Measurements from ENCODE around the gene MAPK14.

The MAPK14 gene

GRCh38 chr6:36040958-36041357 lies 13.3 kb downstream of the MAPK14 start:
- Histone ChIP-seq H3K27me3 (ENCODE audit: control insufficient read depth, insufficient read depth, low read length) (no peaks in the 10 kb centered on the region), H3K9ac (ENCODE audit: low read length) (no peak overlapping the region), H3K4me3 (ENCODE audit: low read length) (no peak overlapping the region), H3K36me3 (ENCODE audit: control insufficient read depth, insufficient read depth, low read length) (no peaks in the 10 kb centered on the region), H3K4me1 (ENCODE audit: control insufficient read depth, insufficient read depth, low read length) (peaks cover 17% of the 10 kb centered on the region), H3K27ac (ENCODE audit: low read depth, low read length) (no peak overlapping the region)

GRCh38 chr6:36042618-36043260 lies 15.1 kb downstream of the MAPK14 start:
- Histone ChIP-seq H3K4me1 (ENCODE audit: control insufficient read depth, insufficient read depth, low read length) (peaks cover 22% of the 10 kb centered on the region), H3K9ac (ENCODE audit: low read length) (no peak overlapping the region), H3K27ac (ENCODE audit: low read depth, low read length) (no peak overlapping the region), H3K36me3 (ENCODE audit: control insufficient read depth, insufficient read depth, low read length) (no peaks in the 10 kb centered on the region), H3K4me3 (ENCODE audit: low read length) (no peak overlapping the region), H3K27me3 (ENCODE audit: control insufficient read depth, insufficient read depth, low read length) (no peaks in the 10 kb centered on the region)

GRCh38 chr6:36049582-36049981 lies 22.0 kb downstream of the MAPK14 start:
- Histone ChIP-seq H3K4me3 (ENCODE audit: low read length) (no peak overlapping the region), H3K27ac (ENCODE audit: low read depth, low read length) (no peak overlapping the region), H3K4me1 (ENCODE audit: control insufficient read depth, insufficient read depth, low read length) (peaks cover 25% of the 10 kb centered on the region)

GRCh38 chr6:36050305-36050704 lies 22.7 kb downstream of the MAPK14 start:
- Histone ChIP-seq H3K4me1 (ENCODE audit: control insufficient read depth, insufficient read depth, low read length) (peaks cover 30% of the 10 kb centered on the region), H3K36me3 (ENCODE audit: control insufficient read depth, insufficient read depth, low read length) (peaks cover 3% of the 10 kb centered on the region), H3K9ac (ENCODE audit: low read length) (no peak overlapping the region), H3K27ac (ENCODE audit: low read depth, low read length) (no peak overlapping the region), H3K4me3 (ENCODE audit: low read length) (no peak overlapping the region), H3K27me3 (ENCODE audit: control insufficient read depth, insufficient read depth, low read length) (no peaks in the 10 kb centered on the region)

More at GRCh38 chr6:36049582-36049981, 22.0 kb downstream of the MAPK14 start:
- Histone ChIP-seq H3K9ac (ENCODE audit: low read length) (no peak overlapping the region), H3K27me3 (ENCODE audit: control insufficient read depth, insufficient read depth, low read length) (no peaks in the 10 kb centered on the region), H3K36me3 (ENCODE audit: control insufficient read depth, insufficient read depth, low read length) (peaks cover 3% of the 10 kb centered on the region)

- Histone ChIP-seq H3K27ac (ENCODE audit: low read depth, low read length) (no peak overlapping the region), H3K4me3 (ENCODE audit: low read length) (no peak overlapping the region)
Measured at GRCh38 chr6:36050947-36051710, 23.5 kb downstream of the MAPK14 start.

GRCh38 chr6:36052097-36052496 lies 24.5 kb downstream of the MAPK14 start:
- H3K4me1 ChIP-seq (ENCODE audit: control insufficient read depth, insufficient read depth, low read length), result peaks cover 26% of the 10 kb centered on the region
- H3K4me3 ChIP-seq (ENCODE audit: low read length), result no peak overlapping the region
- no peak overlapping the region for H3K27ac ChIP-seq (ENCODE audit: low read depth, low read length)
- H3K36me3 ChIP-seq (ENCODE audit: control insufficient read depth, insufficient read depth, low read length), result peaks cover 3% of the 10 kb centered on the region
- H3K9ac ChIP-seq (ENCODE audit: low read length), result no peak overlapping the region
- no peaks in the 10 kb centered on the region for H3K27me3 ChIP-seq (ENCODE audit: control insufficient read depth, insufficient read depth, low read length)

More at GRCh38 chr6:36050947-36051710, 23.5 kb downstream of the MAPK14 start:
- Histone ChIP-seq H3K27me3 (ENCODE audit: control insufficient read depth, insufficient read depth, low read length) (no peaks in the 10 kb centered on the region), H3K36me3 (ENCODE audit: control insufficient read depth, insufficient read depth, low read length) (peaks cover 3% of the 10 kb centered on the region), H3K9ac (ENCODE audit: low read length) (no peak overlapping the region), H3K4me1 (ENCODE audit: control insufficient read depth, insufficient read depth, low read length) (peaks cover 30% of the 10 kb centered on the region)

GRCh38 chr6:36053878-36054277 lies 26.3 kb downstream of the MAPK14 start:
- H3K27ac ChIP-seq (ENCODE audit: low read depth, low read length), result no peak overlapping the region
- H3K4me3 ChIP-seq (ENCODE audit: low read length), result no peak overlapping the region
- no peaks in the 10 kb centered on the region for H3K27me3 ChIP-seq (ENCODE audit: control insufficient read depth, insufficient read depth, low read length)
- H3K9ac ChIP-seq (ENCODE audit: low read length), result no peak overlapping the region
- H3K36me3 ChIP-seq (ENCODE audit: control insufficient read depth, insufficient read depth, low read length), result peaks cover 3% of the 10 kb centered on the region
- peaks cover 26% of the 10 kb centered on the region for H3K4me1 ChIP-seq (ENCODE audit: control insufficient read depth, insufficient read depth, low read length)

- Histone ChIP-seq H3K27me3 (ENCODE audit: control insufficient read depth, insufficient read depth, low read length) (no peaks in the 10 kb centered on the region), H3K36me3 (ENCODE audit: control insufficient read depth, insufficient read depth, low read length) (peaks cover 5% of the 10 kb centered on the region), H3K27ac (ENCODE audit: low read depth, low read length) (no peak overlapping the region), H3K4me3 (ENCODE audit: low read length) (no peak overlapping the region), H3K9ac (ENCODE audit: low read length) (no peak overlapping the region), H3K4me1 (ENCODE audit: control insufficient read depth, insufficient read depth, low read length) (peaks cover 26% of the 10 kb centered on the region)
Measured at GRCh38 chr6:36054415-36054814, 26.8 kb downstream of the MAPK14 start.

GRCh38 chr6:36054956-36055355 lies 27.3 kb downstream of the MAPK14 start:
- Histone ChIP-seq H3K27me3 (ENCODE audit: control insufficient read depth, insufficient read depth, low read length) (no peaks in the 10 kb centered on the region), H3K9ac (ENCODE audit: low read length) (no peak overlapping the region), H3K4me3 (ENCODE audit: low read length) (no peak overlapping the region), H3K27ac (ENCODE audit: low read depth, low read length) (no peak overlapping the region), H3K4me1 (ENCODE audit: control insufficient read depth, insufficient read depth, low read length) (peaks cover 26% of the 10 kb centered on the region), H3K36me3 (ENCODE audit: control insufficient read depth, insufficient read depth, low read length) (peaks cover 9% of the 10 kb centered on the region)

GRCh38 chr6:36056178-36056577 lies 28.6 kb downstream of the MAPK14 start:
- no peak overlapping the region for H3K4me3 ChIP-seq (ENCODE audit: low read length)
- no peak overlapping the region for H3K9ac ChIP-seq (ENCODE audit: low read length)
- no peak overlapping the region for H3K27ac ChIP-seq (ENCODE audit: low read depth, low read length)
- peaks cover 9% of the 10 kb centered on the region for H3K36me3 ChIP-seq (ENCODE audit: control insufficient read depth, insufficient read depth, low read length)
- no peaks in the 10 kb centered on the region for H3K27me3 ChIP-seq (ENCODE audit: control insufficient read depth, insufficient read depth, low read length)
- H3K4me1 ChIP-seq (ENCODE audit: control insufficient read depth, insufficient read depth, low read length), result peaks cover 22% of the 10 kb centered on the region

- Histone ChIP-seq H3K27me3 (ENCODE audit: control insufficient read depth, insufficient read depth, low read length) (no peaks in the 10 kb centered on the region), H3K4me3 (ENCODE audit: low read length) (no peak overlapping the region), H3K4me1 (ENCODE audit: control insufficient read depth, insufficient read depth, low read length) (peaks cover 8% of the 10 kb centered on the region), H3K27ac (ENCODE audit: low read depth, low read length) (no peak overlapping the region), H3K9ac (ENCODE audit: low read length) (no peak overlapping the region), H3K36me3 (ENCODE audit: control insufficient read depth, insufficient read depth, low read length) (peaks cover 6% of the 10 kb centered on the region)
Measured at GRCh38 chr6:36061236-36061635, 33.6 kb downstream of the MAPK14 start.

- Histone ChIP-seq H3K27ac (ENCODE audit: low read depth, low read length) (no peak overlapping the region), H3K27me3 (ENCODE audit: control insufficient read depth, insufficient read depth, low read length) (no peaks in the 10 kb centered on the region), H3K4me3 (ENCODE audit: low read length) (no peak overlapping the region), H3K4me1 (ENCODE audit: control insufficient read depth, insufficient read depth, low read length) (peaks cover 9% of the 10 kb centered on the region), H3K36me3 (ENCODE audit: control insufficient read depth, insufficient read depth, low read length) (peaks cover 6% of the 10 kb centered on the region), H3K9ac (ENCODE audit: low read length) (no peak overlapping the region)
Measured at GRCh38 chr6:36062247-36062646, 34.6 kb downstream of the MAPK14 start.
